H9 (cell line): Measurements from ENCODE around the gene ZBTB16. TPM values are rescaled to one million over a fixed set of nuclear protein-coding genes. Genes with fewer than 3 reads are reported as not detected.

Experiments used
- DNase-seq: peaks from one replicate; pipeline ENCODE4 v3.0.0-alpha.2; 2017
- H2AFZ ChIP-seq: one replicate; pipeline ENCODE4 v1.6.1; 2013; ENCODE audit warnings: mild to moderate bottlenecking, low read length, control low read depth, moderate library complexity
- H2AK5ac ChIP-seq: 2 replicates; pipeline ENCODE4 v1.6.1; 2013; ENCODE audit warnings: low read length, control low read depth, mixed read lengths; ENCODE audit not compliant: insufficient read length
- H2BK120ac ChIP-seq: one replicate; pipeline ENCODE4 v1.6.1; 2013; ENCODE audit warnings: low read depth, mild to moderate bottlenecking, low read length, control low read depth, inconsistent platforms; ENCODE audit not compliant: poor library complexity, severe bottlenecking
- H2BK12ac ChIP-seq: 2 replicates; pipeline ENCODE4 v1.6.1; 2013; ENCODE audit warnings: low read length, control low read depth, mixed read lengths, low read depth; ENCODE audit not compliant: insufficient read length
- H2BK15ac ChIP-seq: 2 replicates; pipeline ENCODE4 v1.6.1; 2013; ENCODE audit warnings: low read depth, low read length, control low read depth
- H2BK20ac ChIP-seq: one replicate; pipeline ENCODE4 v1.6.1; 2013; ENCODE audit warnings: low read depth, mild to moderate bottlenecking, low read length, control low read depth, inconsistent platforms; ENCODE audit not compliant: poor library complexity, severe bottlenecking
- H2BK5ac ChIP-seq: 2 replicates; pipeline ENCODE4 v1.6.1; 2013; ENCODE audit warnings: low read length, control low read depth, mixed read lengths; ENCODE audit not compliant: insufficient read length
- H3K14ac ChIP-seq: 2 replicates; pipeline ENCODE4 v1.6.1; 2013; ENCODE audit warnings: low read length, control low read depth; ENCODE audit not compliant: insufficient read depth
- H3K18ac ChIP-seq: 2 replicates; pipeline ENCODE4 v1.6.1; 2013; ENCODE audit warnings: low read depth, mild to moderate bottlenecking, mixed read lengths, low read length, control low read depth; ENCODE audit not compliant: insufficient read length
- H3K23ac ChIP-seq: 2 replicates; pipeline ENCODE4 v1.6.1; 2013; ENCODE audit warnings: low read length, control low read depth, mixed read lengths, low read depth; ENCODE audit not compliant: insufficient read length
- H3K23me2 ChIP-seq: 2 replicates; pipeline ENCODE4 v1.6.1; 2013; ENCODE audit warnings: low read depth, mild to moderate bottlenecking, mixed read lengths, low read length, control low read depth; ENCODE audit not compliant: insufficient read length, poor library complexity, severe bottlenecking
- H3K27ac ChIP-seq: 2 replicates; pipeline ENCODE4 v1.5.1; 2013; ENCODE audit warnings: low read length, control low read depth, mixed read lengths, low read depth; ENCODE audit not compliant: insufficient read length
- H3K27me3 ChIP-seq: 2 replicates; pipeline ENCODE4 v1.6.1; 2013; ENCODE audit warnings: low read length, control low read depth, inconsistent platforms; ENCODE audit not compliant: insufficient read depth
- H3K4ac ChIP-seq: 2 replicates; pipeline ENCODE4 v1.6.1; 2013; ENCODE audit warnings: low read depth, mild to moderate bottlenecking, control low read depth, inconsistent platforms, low read length, moderate library complexity
- H3K4me1 ChIP-seq: 2 replicates; pipeline ENCODE4 v1.6.1; 2013; ENCODE audit warnings: low read length, control low read depth, inconsistent platforms; ENCODE audit not compliant: insufficient read depth
- H3K4me2 ChIP-seq: 2 replicates; pipeline ENCODE4 v1.6.1; 2013; ENCODE audit warnings: low read length, control low read depth, mixed read lengths; ENCODE audit not compliant: insufficient read length, insufficient read depth
- H3K56ac ChIP-seq: 2 replicates; pipeline ENCODE4 v1.6.1; 2013; ENCODE audit warnings: low read depth, mild to moderate bottlenecking, mixed read lengths, low read length, control low read depth; ENCODE audit not compliant: insufficient read length
- H3K79me1 ChIP-seq: 2 replicates; pipeline ENCODE4 v1.6.1; 2013; ENCODE audit warnings: low read depth, mild to moderate bottlenecking, moderate library complexity, low read length, control low read depth, inconsistent platforms; ENCODE audit not compliant: insufficient read depth, poor library complexity, severe bottlenecking
- H3K79me2 ChIP-seq: 2 replicates; pipeline ENCODE4 v1.6.1; 2013; ENCODE audit warnings: low read length, control low read depth, inconsistent platforms; ENCODE audit not compliant: insufficient read depth
- H3K9ac ChIP-seq: 2 replicates; pipeline ENCODE4 v1.6.1; 2013; ENCODE audit warnings: low read length, control low read depth, mixed read lengths; ENCODE audit not compliant: insufficient read length; ENCODE audit errors: extremely low read depth
- H3K9me3 ChIP-seq: one replicate; pipeline ENCODE4 v1.6.1; 2013; ENCODE audit warnings: low read depth, low read length, inconsistent platforms; ENCODE audit not compliant: control insufficient read depth
- H3T11ph ChIP-seq: one replicate; pipeline ENCODE4 v1.6.1; 2013; ENCODE audit warnings: mild to moderate bottlenecking, low read length, control low read depth, inconsistent platforms
- H4K20me1 ChIP-seq: one replicate; pipeline ENCODE4 v1.6.1; 2013; ENCODE audit not compliant: control insufficient read depth, insufficient read length, insufficient read depth
- H4K5ac ChIP-seq: 2 replicates; pipeline ENCODE4 v1.6.1; 2013; ENCODE audit warnings: low read depth, mild to moderate bottlenecking, mixed read lengths, low read length, control low read depth; ENCODE audit not compliant: insufficient read length
- H4K8ac ChIP-seq: replicated peaks from 2 replicates; pipeline ENCODE4 v1.6.1; 2013; ENCODE audit warnings: low read length, control low read depth, mixed read lengths, low read depth; ENCODE audit not compliant: insufficient read length
- H4K91ac ChIP-seq: 2 replicates; pipeline ENCODE4 v1.6.1; 2013; ENCODE audit warnings: low read depth, mild to moderate bottlenecking, moderate library complexity, mixed read lengths, low read length, control low read depth; ENCODE audit not compliant: insufficient read length
- H3K27ac Mint-ChIP-seq, 3 experiments: 2 replicates in 2 of 3; 3 replicates in 1 of 3; pipeline ENCODE4 v1.8.0; 2020 to 2021; ENCODE audit warnings: mixed read lengths in 3 of 3, mild to moderate bottlenecking in 1 of 3, moderate library complexity in 1 of 3
- H3K27me3 Mint-ChIP-seq: 2 replicates; pipeline ENCODE4 v1.8.0; 2021; ENCODE audit warnings: low read depth, mild to moderate bottlenecking, moderate library complexity, mixed read lengths
- H3K36me3 Mint-ChIP-seq, 3 experiments: 2 replicates in 2 of 3; 3 replicates in 1 of 3; pipeline ENCODE4 v1.8.0; 2020 to 2021; ENCODE audit warnings: low read depth in 3 of 3, mixed read lengths in 3 of 3; ENCODE audit not compliant: insufficient read depth in 1 of 3
- H3K4me1 Mint-ChIP-seq, 2 experiments: 2 replicates each; pipeline ENCODE4 v1.8.0; 2020; ENCODE audit warnings: mixed read lengths in 2 of 2
- H3K4me3 Mint-ChIP-seq, 2 experiments: 2 replicates in 1 of 2; 3 replicates in 1 of 2; pipeline ENCODE4 v1.8.0; 2020 to 2021; ENCODE audit warnings: mild to moderate bottlenecking in 2 of 2, mixed read lengths in 2 of 2, moderate library complexity in 1 of 2
- H3K9me3 Mint-ChIP-seq, 2 experiments: 2 replicates in 1 of 2; 3 replicates in 1 of 2; pipeline ENCODE4 v1.8.0; 2020; ENCODE audit warnings: mild to moderate bottlenecking in 2 of 2, mixed read lengths in 2 of 2, moderate library complexity in 1 of 2
- CTCF ChIP-seq: fragments of 200-600 bp; sonication (generic); conservative IDR thresholded peaks from 3 replicates; pipeline ENCODE4 v1.8.0; 2021; ENCODE audit warnings: antibody characterized with exemption, mild to moderate bottlenecking
- WGBS: extraction: QIAGEN DNeasy Blood & Tissue Kit; methylation state at CpG from one replicate; pipeline ENCODE4 v1.1.7; 2013; ENCODE audit warnings: missing lambda C conversion rate, low lambda C conversion rate, mixed read lengths; ENCODE audit not compliant: insufficient read length; ENCODE audit errors: extremely low coverage; 5-methylcytosine and 5-hydroxymethylcytosine counted together
- total RNA-seq: library from RNA; stranded (reverse); gene quantifications from 2 replicates; pipeline ENCODE4 v1.2.1, GENCODE V29; 2021

Gene ZBTB16
- total RNA-seq, 1 experiment from 2014 or later: not detected

GRCh38 chr11:114149689-114150407 lies 90.3 kb downstream of the ZBTB16 start:
- H3K4ac ChIP-seq: no peak overlapping the region
- H3T11ph ChIP-seq: no peak overlapping the region
- no peak overlapping the region for H3K18ac ChIP-seq
- WGBS: no CpG with 5 or more reads among the region's 3 CpGs
- no peak overlapping the region for H4K8ac ChIP-seq
- H3K27ac Mint-ChIP-seq: no peak overlapping the region
- H4K91ac ChIP-seq: no peak overlapping the region
- H3K56ac ChIP-seq: no peak overlapping the region
- no peak overlapping the region for H2BK120ac ChIP-seq
- no peak overlapping the region for H3K4me2 ChIP-seq
- no peaks in the 10 kb centered on the region; a peak in 1 of 7 replicates for H3K36me3 Mint-ChIP-seq
- H3K9ac ChIP-seq: no peak overlapping the region
- no peaks in the 10 kb centered on the region for H4K20me1 ChIP-seq
- no peak for TF ChIP-seq CTCF
- no peak overlapping the region for H2AFZ ChIP-seq
- H2BK5ac ChIP-seq: no peak overlapping the region
- no peak overlapping the region for H3K14ac ChIP-seq
- DNase-seq: no peak
- H3K27me3 Mint-ChIP-seq: peaks cover 14% of the 10 kb centered on the region
- no peaks in the 10 kb centered on the region for H3K9me3 ChIP-seq
- H2AK5ac ChIP-seq: no peak overlapping the region
- H3K79me2 ChIP-seq: no peaks in the 10 kb centered on the region
- no peaks in the 10 kb centered on the region; the same call in 1 of the 2 replicates for H3K27me3 ChIP-seq
- no peak overlapping the region for H4K5ac ChIP-seq
- no peak overlapping the region for H3K23ac ChIP-seq
- no peaks in the 10 kb centered on the region for H3K23me2 ChIP-seq
- H3K4me3 Mint-ChIP-seq: no peak overlapping the region
- H3K4me1 Mint-ChIP-seq: peaks cover 0 to 4% of the 10 kb centered on the region in 2 experiments; a peak in 1 of 4 replicates
- H3K27ac ChIP-seq: no peak overlapping the region
- H3K4me1 ChIP-seq: no peaks in the 10 kb centered on the region
- H3K9me3 Mint-ChIP-seq: no peaks in the 10 kb centered on the region
- H2BK20ac ChIP-seq: no peak overlapping the region
- no peak overlapping the region for H2BK15ac ChIP-seq
- no peak overlapping the region for H2BK12ac ChIP-seq
- H3K79me1 ChIP-seq: no peaks in the 10 kb centered on the region
